ENCODE measurements around the gene RARG. TPM values are rescaled to one million over a fixed set of nuclear protein-coding genes. Genes with fewer than 3 reads are reported as not detected.

The RARG gene
- total and polyA plus RNA-seq, 2 of the 8 experiments (the other 6 are each of a cell fraction or from before 2014, with no cell fraction given) = 68.6 to 68.9 TPM

DNA sequence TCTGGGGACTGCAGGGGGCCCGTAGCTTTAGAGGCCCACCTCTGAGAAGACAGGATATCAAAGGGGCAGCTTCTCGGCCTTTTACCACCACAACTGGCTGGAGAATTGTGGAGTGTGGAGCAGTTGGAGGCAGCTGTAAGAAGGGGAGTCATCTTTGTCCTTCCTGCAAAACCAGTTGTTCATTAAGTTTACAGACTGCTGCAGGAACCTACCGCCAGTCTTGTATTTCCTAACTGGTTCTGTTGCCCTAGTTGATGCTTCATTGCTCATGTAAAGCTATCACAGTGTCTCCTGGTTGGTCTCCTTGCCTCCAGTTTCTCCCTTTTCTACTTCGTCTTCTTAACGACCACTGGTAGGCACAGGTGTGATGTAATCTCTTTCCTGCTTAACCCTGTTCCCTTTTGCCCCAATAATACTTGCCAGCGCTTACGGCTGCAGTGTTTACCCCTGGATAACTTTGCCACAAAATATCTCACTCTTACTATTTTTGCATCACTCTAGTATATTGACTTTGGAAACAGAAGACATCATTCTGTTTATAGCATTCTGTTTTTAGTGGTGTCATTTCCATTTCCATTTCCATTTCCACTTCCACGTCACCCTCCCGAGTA lies 48.0 kb upstream of the RARG start (continued):
- no peak for TF ChIP-seq TEAD4 (IDR thresholded peaks at IDR 0.05; ENCODE audit: low read depth, low read length)
